ENCODE data around the gene FSTL4. TPM values are rescaled to one million over a fixed set of nuclear protein-coding genes. Genes with fewer than 3 reads are reported as not detected.

FSTL4 gene
- total and polyA plus RNA-seq, 8 donors: 0.11 to 2.9 (median 0.22) TPM

DNA sequence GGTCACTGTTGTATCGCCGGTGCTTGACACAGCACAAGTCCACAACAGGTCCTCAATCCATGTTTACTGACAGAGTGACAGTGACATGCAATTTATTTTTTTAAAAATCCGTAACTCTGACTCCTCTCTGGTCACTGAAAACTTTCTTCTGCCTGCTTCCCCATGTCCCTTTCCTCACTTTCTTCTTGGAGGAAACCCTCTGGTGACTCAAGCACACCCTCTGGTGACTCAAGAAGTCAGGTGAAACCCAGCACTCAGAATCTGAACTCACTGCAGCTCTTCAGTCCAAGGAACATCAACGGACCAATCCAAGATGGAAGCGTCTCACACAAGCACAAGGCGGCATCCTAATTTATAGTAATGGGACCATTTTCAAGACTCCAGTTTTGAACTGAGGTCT lies 245.9 kb downstream of the FSTL4 start:
- Histone ChIP-seq H3K36me3 (no peaks in the 10 kb centered on the region), H3K4me1 (no peaks in the 10 kb centered on the region), H3K27me3 (peaks cover 0 to 2% of the 10 kb centered on the region in 2 donors), H3K9me3 (no peaks in the 10 kb centered on the region), H3K4me3 (no peak overlapping the region), H3K27ac (no peak overlapping the region)
- no peak for ATAC-seq
- intact Hi-C loops (cut with DNase I): no loop called here
- TF ChIP-seq CTCF (IDR thresholded peaks at IDR 0.05): no peak
- no peak for DNase-seq

GRCh38 chr5:133365738-133366137 lies 246.6 kb downstream of the FSTL4 start:
- no peak for TF ChIP-seq CTCF (IDR thresholded peaks at IDR 0.05)
- Histone ChIP-seq H3K36me3 (no peaks in the 10 kb centered on the region), H3K4me1 (no peaks in the 10 kb centered on the region), H3K9me3 (no peaks in the 10 kb centered on the region), H3K27ac (no peak overlapping the region), H3K27me3 (peaks cover 0 to 9% of the 10 kb centered on the region in 2 donors), H3K4me3 (no peak overlapping the region)
- intact Hi-C loops (cut with DNase I): no loop called here
- no peak for DNase-seq
- no peak for ATAC-seq

- ATAC-seq (no peak), DNase-seq (no peak)
- H3K4me1 ChIP-seq: no peaks in the 10 kb centered on the region
- H3K27ac ChIP-seq: no peak overlapping the region
- H3K4me3 ChIP-seq: no peak overlapping the region
- peaks cover 0 to 13% of the 10 kb centered on the region in 2 donors for H3K27me3 ChIP-seq
- no peaks in the 10 kb centered on the region for H3K36me3 ChIP-seq
- no peaks in the 10 kb centered on the region for H3K9me3 ChIP-seq
- no peak for TF ChIP-seq CTCF (IDR thresholded peaks at IDR 0.05)
- intact Hi-C loops (cut with DNase I): no loop called here
Observed at GRCh38 chr5:133364936-133365707, 247.2 kb downstream of the FSTL4 start.

DNA sequence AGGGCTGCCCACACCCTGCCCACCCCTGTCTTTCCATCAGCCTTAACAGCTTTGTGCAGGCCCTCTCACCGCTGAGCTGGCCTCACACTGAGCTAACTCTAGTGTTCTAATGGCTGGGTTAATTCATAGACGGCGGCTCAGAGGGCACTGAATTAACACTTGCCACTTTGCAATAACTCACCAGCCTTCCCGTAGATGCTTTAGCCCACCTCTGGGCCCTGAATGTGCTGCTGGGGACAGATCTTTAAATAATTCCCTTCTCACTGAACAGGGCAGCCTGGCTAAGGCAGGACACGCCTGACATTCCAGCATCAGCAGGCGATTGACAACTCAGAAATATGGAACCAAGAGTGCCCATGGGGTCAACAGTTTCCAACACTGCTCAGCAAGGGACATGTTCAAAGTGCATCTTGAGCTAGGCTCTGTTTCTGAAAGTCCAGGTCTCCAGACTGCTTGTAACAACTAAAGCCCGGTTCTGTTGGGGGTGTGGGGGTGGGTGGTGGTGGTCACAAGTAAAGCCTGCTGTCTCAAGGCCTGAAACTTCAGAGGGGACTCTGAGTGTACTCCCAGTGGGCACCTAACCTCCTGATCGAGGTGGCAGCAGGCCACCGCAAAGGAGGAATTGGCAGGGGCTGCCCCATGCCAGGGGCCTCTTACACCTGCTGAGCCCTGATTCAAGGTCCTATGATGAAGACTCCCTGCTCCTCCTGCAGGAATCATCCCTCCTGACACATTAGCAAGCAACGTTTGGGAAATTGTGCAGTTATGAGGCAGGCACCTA lies 248.3 kb downstream of the FSTL4 start:
- DNase-seq: no peak
- ATAC-seq: no peak
- Histone ChIP-seq H3K4me1 (no peaks in the 10 kb centered on the region), H3K27ac (no peak overlapping the region), H3K4me3 (no peak overlapping the region), H3K9me3 (no peaks in the 10 kb centered on the region), H3K27me3 (peaks cover 0 to 17% of the 10 kb centered on the region in 2 donors), H3K36me3 (no peaks in the 10 kb centered on the region)
- no peak for TF ChIP-seq CTCF (IDR thresholded peaks at IDR 0.05)
- intact Hi-C loops (cut with DNase I): no loop called here

DNA sequence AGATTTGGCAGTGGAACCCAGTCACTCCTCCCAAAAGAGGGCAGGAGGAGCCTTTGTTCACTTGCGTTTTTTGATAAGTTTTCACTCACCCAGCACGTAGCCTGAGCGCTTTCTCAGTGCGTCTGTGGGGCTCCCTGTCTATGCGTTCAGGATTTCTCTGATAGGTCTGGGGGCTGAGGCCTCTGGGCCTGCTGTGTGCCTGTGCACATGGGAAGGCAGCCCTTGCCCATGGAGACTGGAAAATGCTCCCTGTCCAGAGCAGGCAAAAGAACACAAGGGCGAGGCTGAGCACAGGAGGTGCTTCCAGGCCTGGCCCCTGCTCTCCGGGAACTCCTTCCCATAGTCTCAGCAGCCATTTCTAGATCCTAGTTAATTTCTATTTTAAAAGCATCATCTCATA lies 249.9 kb downstream of the FSTL4 start:
- Histone ChIP-seq H3K4me3 (no peak overlapping the region), H3K27me3 (peaks cover 0 to 17% of the 10 kb centered on the region in 2 donors), H3K27ac (no peak overlapping the region), H3K36me3 (no peaks in the 10 kb centered on the region), H3K4me1 (no peaks in the 10 kb centered on the region), H3K9me3 (no peaks in the 10 kb centered on the region)
- ATAC-seq (no peak), DNase-seq (no peak)
- no peak for TF ChIP-seq CTCF (IDR thresholded peaks at IDR 0.05)
- intact Hi-C loops (cut with DNase I): no loop called here
